Adrenal gland (tissue), 12 donors: Measurements from ENCODE around the gene PGAP3. TPM values are rescaled to one million over a fixed set of nuclear protein-coding genes. Genes with fewer than 3 reads are reported as not detected.

Experiments used
- DNase-seq, 7 donors: peaks; one replicate each; pipeline ENCODE4 v3.0.0-alpha.2; 2019 to 2020
- H3K27ac ChIP-seq, 5 donors: fragments of 200-600 bp; sonication (generic) in 4 of 5; 1 replicate in 3 of 5; 2 replicates in 2 of 5; pipeline versions ENCODE4 v1.5.1 to v1.8.0; 2016 to 2020; ENCODE audit warnings: mild to moderate bottlenecking in 1 of 5
- H3K27me3 ChIP-seq: fragments of 200-600 bp; 2 replicates; pipeline ENCODE4 v1.8.0; 2021
- H3K36me3 ChIP-seq, 2 donors: fragments of 200-600 bp; replicated peaks in 1 of 2; 1 replicate in 1 of 2; 2 replicates in 1 of 2; pipeline versions ENCODE4 v1.5.1 to v1.8.0; 2018 to 2022
- H3K4me1 ChIP-seq, 2 donors: fragments of 200-600 bp; replicated peaks in 1 of 2; 1 replicate in 1 of 2; 2 replicates in 1 of 2; pipeline versions ENCODE4 v1.5.1 to v1.8.0; 2018 to 2021
- H3K4me3 ChIP-seq, 4 donors: fragments of 200-600 bp; sonication (generic) in 3 of 4; one replicate each; pipeline ENCODE4 v1.5.1; 2016 to 2018
- H3K9me3 ChIP-seq, 3 donors: fragments of 200-600 bp; sonication (generic) in 1 of 3; replicated peaks in 1 of 3; 1 replicate in 2 of 3; 2 replicates in 1 of 3; pipeline versions ENCODE4 v1.5.1 to v1.8.0; 2016 to 2021
- CTCF ChIP-seq, 6 experiments: fragments of 450-650 bp in 4 of 6; fragments of 200-600 bp in 2 of 6; sonication (generic) in 1 of 6; IDR thresholded peaks; 1 replicate in 5 of 6; 2 replicates in 1 of 6; pipeline versions ENCODE4 v1.5.1 to v1.8.0; 2016 to 2021; ENCODE audit warnings: antibody characterized with exemption in 6 of 6, mild to moderate bottlenecking in 2 of 6, moderate library complexity in 1 of 6
- POLR2A ChIP-seq, 2 donors: fragments of 450-650 bp; IDR thresholded peaks; one replicate each; pipeline ENCODE4 v1.6.1; 2017; ENCODE audit warnings: antibody characterized with exemption in 2 of 2, mild to moderate bottlenecking in 2 of 2, moderate library complexity in 1 of 2
- WGBS, 4 donors: extraction: QIAGEN DNeasy Blood & Tissue Kit in 2 of 4; methylation state at CpG; one replicate each; pipeline versions ENCODE4 v1.1.5 to v1.1.7; 2013 to 2017; 5-methylcytosine and 5-hydroxymethylcytosine counted together
- intact Hi-C, 2 donors: fragments of 100-400 bp; cut with DNase I; formaldehyde crosslinking; loops; one replicate each; pipeline versions ENCODE4 v1.14.1 to v1.15.0; 2022 to 2023
- polyA plus RNA-seq, 3 donors: library from polyadenylated mRNA; stranded (reverse); fragments of 200-250 nt in 2 of 3; fragments of 350-450 nt in 1 of 3; fragmentation: Illumina TruSeq in 1 of 3; extraction: RNeasy Lipid Tissue Mini Kit (QIAGEN cat#74804) in 1 of 3; gene quantifications; one replicate each; pipeline ENCODE4 v1.2.3, GENCODE V29; 2013 to 2014
- total RNA-seq, 9 donors: library from RNA; depleted of rRNA in 4 of 9; stranded (reverse); fragments of >200 nt in 4 of 9; fragments of 120-200 nt in 1 of 9; fragmentation: NEBNext Ultra II Directional in 1 of 9; extraction: Animal tissue kit (Norgen Biotek cat#: 25700) in 1 of 9; gene quantifications; one replicate each; pipeline versions ENCODE4 v1.1.0 to v1.2.4, GENCODE V29; 2013 to 2023
- donor health status: healthy with polysubstance abuse.
- donor health status: Bipolar disorder and iron deficiency.
- donor health status: DM: yes; HTN: yes; CAD: no.
- donor health status: DM: no; HTN: no; CAD: no.
- donor health status: DM: no; HTN: no; CAD: no.
- donor health status: DM: yes; HTN: yes; CAD: no.

Gene PGAP3
- total and polyA plus RNA-seq, 12 donors = 7.6 to 35.1 (median 22.7) TPM

GRCh38 chr17:39632153-39632941, 55.5 kb downstream of the PGAP3 start:
- WGBS, 4 donors = 32 to 55% (median 44%) methylated on average over 6 to 13 of the region's 13 CpGs
- Histone ChIP-seq H3K9me3 (no peaks in the 10 kb centered on the region), H3K4me3 (no peak overlapping the region), H3K27ac (peak overlapping the region in 1 of 5 donors; percentile 8), H3K36me3 (no peaks in the 10 kb centered on the region), H3K27me3 (peaks cover under 1% of the 10 kb centered on the region), H3K4me1 (peaks cover 17 to 40% of the 10 kb centered on the region in 2 donors)
- DNase-seq = peak in 2 of 7 donors; percentile 37 to 44
- TF ChIP-seq CTCF (IDR thresholded peaks at IDR 0.05) (no peak), POLR2A (IDR thresholded peaks at IDR 0.05) (no peak)
- intact Hi-C loops = no loop called here

- Histone ChIP-seq H3K9me3 (no peaks in the 10 kb centered on the region), H3K27me3 (peaks cover 8% of the 10 kb centered on the region), H3K4me1 (peaks cover 20 to 42% of the 10 kb centered on the region in 2 donors), H3K4me3 (no peak overlapping the region), H3K27ac (no peak overlapping the region), H3K36me3 (no peaks in the 10 kb centered on the region)
- DNase-seq = no peak
- 61 to 65% (median 63%) methylated on average over 6 of the region's 6 CpGs for WGBS, 4 donors
- TF ChIP-seq POLR2A (IDR thresholded peaks at IDR 0.05) = no peak
- no peak for TF ChIP-seq CTCF (IDR thresholded peaks at IDR 0.05)
- intact Hi-C loops = no loop called here
Measured at GRCh38 chr17:39631403-39631802, 56.5 kb downstream of the PGAP3 start.

GRCh38 chr17:39629898-39630297, 58.0 kb downstream of the PGAP3 start:
- DNase-seq = no peak
- Histone ChIP-seq H3K27me3 (peaks cover 9% of the 10 kb centered on the region), H3K4me3 (no peak overlapping the region), H3K27ac (no peak overlapping the region), H3K9me3 (no peaks in the 10 kb centered on the region), H3K36me3 (no peaks in the 10 kb centered on the region), H3K4me1 (peaks cover 17 to 28% of the 10 kb centered on the region in 2 donors)
- TF ChIP-seq CTCF (IDR thresholded peaks at IDR 0.05) = no peak
- no peak for TF ChIP-seq POLR2A (IDR thresholded peaks at IDR 0.05)
- intact Hi-C loops = loop anchor here in 1 of 2 donors (5.0 kb wide), 1 partner anchor 122 kb away; no protein-coding TSS in a partner anchor
- WGBS, 4 donors = 80 to 87% (median 84%) methylated on average over 9 to 12 of the region's 12 CpGs

GRCh38 chr17:39629494-39629880, 58.4 kb downstream of the PGAP3 start:
- DNase-seq = no peak
- 73 to 87% (median 78%) methylated on average over 3 of the region's 3 CpGs for WGBS, 4 donors
- H3K9me3 ChIP-seq = no peaks in the 10 kb centered on the region
- no peak overlapping the region for H3K27ac ChIP-seq
- H3K36me3 ChIP-seq = no peaks in the 10 kb centered on the region
- TF ChIP-seq CTCF (IDR thresholded peaks at IDR 0.05) = no peak
- no peak for TF ChIP-seq POLR2A (IDR thresholded peaks at IDR 0.05)
- peaks cover 13% of the 10 kb centered on the region for H3K27me3 ChIP-seq
- intact Hi-C loops = loop anchor here in 1 of 2 donors (5.0 kb wide), 1 partner anchor 123 kb away; no protein-coding TSS in a partner anchor
- H3K4me1 ChIP-seq = peaks cover 17 to 25% of the 10 kb centered on the region in 2 donors
- no peak overlapping the region for H3K4me3 ChIP-seq
